H1 (cell line): ENCODE measurements around the gene TENT5A. TPM values are rescaled to one million over a fixed set of nuclear protein-coding genes. Genes with fewer than 3 reads are reported as not detected.

ENCODE experiments used
- CTCF ChIA-PET: fragments of 300-600 bp; sonication (Branson Sonifier 250); formaldehyde crosslinking; loops from one replicate; lab custom pipeline; 2021; ENCODE audit not compliant: partially characterized antibody; lab: Charles Lee
- POLR2A ChIA-PET: fragments of 300-600 bp; sonication (Branson Sonifier 250); formaldehyde crosslinking; loops from one replicate; lab custom pipeline; 2021; ENCODE audit warnings: inconsistent platforms; ENCODE audit not compliant: partially characterized antibody; lab: Charles Lee
- DNase-seq, 2 experiments: peaks; one replicate each; pipeline versions ENCODE4 v3.0.0 to v3.0.0-alpha.2; 2010 to 2022; ENCODE audit warnings: low spot score in 2 of 2, low read depth in 1 of 2, mixed read lengths in 1 of 2
- FAIRE-seq: peaks from 2 replicates; lab custom pipeline; 2011; peaks lifted over from hg19 to GRCh38; lab: Jason Lieb, UNC
- H2AFZ ChIP-seq: 2 replicates; pipeline ENCODE4 v1.8.1; 2012; ENCODE audit warnings: low read length, inconsistent platforms
- H2AK5ac ChIP-seq: 2 replicates; pipeline ENCODE4 v1.6.1; 2013; ENCODE audit warnings: low read depth, low read length
- H2BK120ac ChIP-seq: replicated peaks from 2 replicates; pipeline ENCODE3; 2013; ENCODE audit warnings: low read depth, low read length, inconsistent platforms
- H2BK12ac ChIP-seq: 2 replicates; pipeline ENCODE4 v1.6.1; 2013; ENCODE audit warnings: low read depth, low read length
- H2BK15ac ChIP-seq: 2 replicates; pipeline ENCODE4 v1.6.1; 2013; ENCODE audit warnings: low read length
- H2BK20ac ChIP-seq: 2 replicates; pipeline ENCODE4 v1.6.1; 2013; ENCODE audit warnings: low read length
- H2BK5ac ChIP-seq: 2 replicates; pipeline ENCODE4 v1.6.1; 2013; ENCODE audit warnings: low read depth, low read length
- H3K14ac ChIP-seq: 2 replicates; pipeline ENCODE4 v1.6.1; 2013; ENCODE audit warnings: inconsistent platforms; ENCODE audit not compliant: insufficient read length
- H3K18ac ChIP-seq: 2 replicates; pipeline ENCODE4 v1.6.1; 2013; ENCODE audit warnings: low read length; ENCODE audit errors: extremely low read depth
- H3K23ac ChIP-seq: 2 replicates; pipeline ENCODE4 v1.6.1; 2013; ENCODE audit warnings: inconsistent platforms; ENCODE audit not compliant: insufficient read length
- H3K23me2 ChIP-seq: 2 replicates; pipeline ENCODE4 v1.6.1; 2013; ENCODE audit warnings: low read depth, low read length
- H3K27ac ChIP-seq: 2 replicates; pipeline ENCODE4 v1.6.1; 2011; ENCODE audit warnings: low read depth, low read length, inconsistent platforms
- H3K27me3 ChIP-seq, 4 experiments: replicated peaks in 1 of 4; 1 replicate in 1 of 4; 2 replicates in 3 of 4; pipeline versions ENCODE4 v1.6.1 to v1.8.1; 2011 to 2013; ENCODE audit warnings: low read length in 3 of 4, mild to moderate bottlenecking in 3 of 4, inconsistent platforms in 2 of 4, mixed read lengths in 2 of 4, moderate library complexity in 1 of 4; ENCODE audit not compliant: control insufficient read depth in 3 of 4, insufficient read depth in 3 of 4; ENCODE audit errors: extremely low read depth in 1 of 4
- H3K36me3 ChIP-seq, 4 experiments: 2 replicates each; pipeline versions ENCODE4 v1.6.1 to v1.8.1; 2011 to 2013; ENCODE audit warnings: mild to moderate bottlenecking in 4 of 4, low read length in 3 of 4, moderate library complexity in 2 of 4, control low read depth in 1 of 4, inconsistent platforms in 1 of 4; ENCODE audit not compliant: insufficient read depth in 4 of 4, control insufficient read depth in 2 of 4
- H3K4ac ChIP-seq: replicated peaks from 2 replicates; pipeline ENCODE3; 2013; ENCODE audit warnings: low read length, low read depth, mixed read lengths, inconsistent platforms; ENCODE audit not compliant: insufficient read length
- H3K4me1 ChIP-seq, 4 experiments: replicated peaks in 1 of 4; 1 replicate in 1 of 4; 2 replicates in 3 of 4; pipeline versions ENCODE4 v1.6.1 to v1.8.1; 2011 to 2013; ENCODE audit warnings: low read length in 3 of 4, inconsistent platforms in 2 of 4, mixed read lengths in 1 of 4; ENCODE audit not compliant: insufficient read depth in 4 of 4, control insufficient read depth in 3 of 4
- H3K4me2 ChIP-seq, 2 experiments: 2 replicates each; pipeline versions ENCODE4 v1.6.1 to v1.8.1; 2011 to 2013; ENCODE audit warnings: low read depth in 2 of 2, low read length in 2 of 2, control low read depth in 1 of 2, inconsistent platforms in 1 of 2, mild to moderate bottlenecking in 1 of 2; ENCODE audit not compliant: insufficient read depth in 1 of 2
- H3K4me3 ChIP-seq, 4 experiments: fragments of 200-600, 300-600 bp in 1 of 4; sonication (generic), shearing (Covaris generic), sonication (Bioruptor Twin) in 1 of 4; 2 replicates each; pipeline versions ENCODE4 v1.5.1 to v1.8.1; 2011 to 2016; ENCODE audit warnings: low read length in 4 of 4, low read depth in 3 of 4, control low read depth in 2 of 4, inconsistent platforms in 2 of 4, mild to moderate bottlenecking in 2 of 4, mixed read lengths in 1 of 4, moderate library complexity in 1 of 4; ENCODE audit not compliant: insufficient read depth in 2 of 4; ENCODE audit errors: extremely low read depth in 1 of 4
- H3K56ac ChIP-seq: replicated peaks from 2 replicates; pipeline ENCODE3; 2013; ENCODE audit warnings: low read depth, mild to moderate bottlenecking, mixed read lengths, low read length, inconsistent platforms; ENCODE audit not compliant: insufficient read length
- H3K79me1 ChIP-seq: 2 replicates; pipeline ENCODE4 v1.6.1; 2013; ENCODE audit warnings: low read depth, low read length, control low read depth
- H3K79me2 ChIP-seq, 2 experiments: 2 replicates each; pipeline versions ENCODE4 v1.6.1 to v1.8.1; 2012 to 2013; ENCODE audit warnings: low read length in 2 of 2, mild to moderate bottlenecking in 2 of 2, inconsistent platforms in 1 of 2; ENCODE audit not compliant: insufficient read depth in 2 of 2, control insufficient read depth in 1 of 2
- H3K9ac ChIP-seq, 4 experiments: replicated peaks in 1 of 4; 1 replicate in 1 of 4; 2 replicates in 3 of 4; pipeline versions ENCODE4 v1.6.1 to v1.8.1; 2011 to 2013; ENCODE audit warnings: low read depth in 3 of 4, low read length in 3 of 4, control low read depth in 2 of 4, mild to moderate bottlenecking in 2 of 4, moderate library complexity in 2 of 4, inconsistent platforms in 1 of 4; ENCODE audit errors: extremely low read depth in 1 of 4
- H3K9me3 ChIP-seq, 2 experiments: 2 replicates each; pipeline versions ENCODE4 v1.6.1 to v1.8.1; 2012 to 2013; ENCODE audit warnings: mild to moderate bottlenecking in 2 of 2, moderate library complexity in 2 of 2, control low read depth in 1 of 2, inconsistent platforms in 1 of 2, low read depth in 1 of 2, low read length in 1 of 2, mixed read lengths in 1 of 2; ENCODE audit not compliant: insufficient read depth in 2 of 2
- H4K20me1 ChIP-seq, 2 experiments: replicated peaks in 1 of 2; 2 replicates each; pipeline versions ENCODE3 to v1.8.1; 2011 to 2013; ENCODE audit warnings: inconsistent platforms in 2 of 2, low read length in 2 of 2, mild to moderate bottlenecking in 1 of 2; ENCODE audit not compliant: insufficient read depth in 2 of 2, control insufficient read depth in 1 of 2
- H4K5ac ChIP-seq: 2 replicates; pipeline ENCODE4 v1.6.1; 2013; ENCODE audit warnings: low read length, low read depth, mixed read lengths, inconsistent platforms; ENCODE audit not compliant: insufficient read length
- H4K8ac ChIP-seq: 2 replicates; pipeline ENCODE4 v1.8.0; 2013; ENCODE audit warnings: mild to moderate bottlenecking, moderate library complexity, low read length, inconsistent platforms; ENCODE audit not compliant: insufficient read depth; ENCODE audit errors: extremely low read depth
- H4K91ac ChIP-seq: replicated peaks from 2 replicates; pipeline ENCODE3; 2013; ENCODE audit warnings: low read length, mixed read lengths, inconsistent platforms; ENCODE audit not compliant: insufficient read length
- ASH2L ChIP-seq: fragments of 200-600, 300-600 bp; sonication (generic); IDR thresholded peaks from one replicate; pipeline ENCODE4 v1.7.1; 2017; ENCODE audit warnings: low read length
- ATF2 ChIP-seq: IDR thresholded peaks from 2 replicates; pipeline ENCODE4 v1.6.1; 2012; ENCODE audit warnings: low read length, inconsistent platforms
- CTBP2 ChIP-seq: IDR thresholded peaks from 2 replicates; pipeline ENCODE4 v1.7.0; 2011; ENCODE audit warnings: borderline replicate concordance, mild to moderate bottlenecking, moderate library complexity, mixed read lengths, low read length; ENCODE audit not compliant: insufficient read depth, insufficient read length
- CTCF ChIP-seq, 3 experiments: IDR thresholded peaks; 1 replicate in 2 of 3; 2 replicates in 1 of 3; pipeline versions ENCODE4 v1.5.1 to v1.6.1; 2011; ENCODE audit warnings: low read length in 3 of 3, mild to moderate bottlenecking in 3 of 3, inconsistent platforms in 2 of 3, low read depth in 1 of 3, moderate library complexity in 1 of 3; ENCODE audit not compliant: insufficient read depth in 1 of 3; ENCODE audit errors: control extremely low read depth in 1 of 3
- EP300 ChIP-seq, 2 experiments: IDR thresholded peaks; 1 replicate in 1 of 2; 2 replicates in 1 of 2; pipeline ENCODE4 v1.6.1; 2011 to 2012; ENCODE audit warnings: low read depth in 2 of 2, low read length in 2 of 2, mild to moderate bottlenecking in 2 of 2, borderline replicate concordance in 1 of 2, inconsistent platforms in 1 of 2, moderate library complexity in 1 of 2
- FOSL1 ChIP-seq: IDR thresholded peaks from 2 replicates; pipeline ENCODE4 v1.6.1; 2011; ENCODE audit warnings: mild to moderate bottlenecking, low read depth, low read length, moderate library complexity; ENCODE audit not compliant: insufficient read depth
- GABPA ChIP-seq: IDR thresholded peaks from 2 replicates; pipeline ENCODE4 v1.6.1; 2011; ENCODE audit warnings: mild to moderate bottlenecking, low read length, moderate library complexity, borderline replicate concordance; ENCODE audit not compliant: insufficient read depth
- KDM1A ChIP-seq: fragments of 200-600, 300-600 bp; sonication (generic); IDR thresholded peaks from 2 replicates; pipeline ENCODE4 v1.7.1; 2016; ENCODE audit warnings: mild to moderate bottlenecking, low read length, borderline replicate concordance
- KDM4A ChIP-seq: IDR thresholded peaks from one replicate; pipeline ENCODE4 v1.7.1; 2012; ENCODE audit warnings: low read depth, mild to moderate bottlenecking, moderate library complexity, low read length, inconsistent platforms; ENCODE audit not compliant: severe bottlenecking
- polyA plus RNA-seq, 7 experiments: library from polyadenylated mRNA; depleted of rRNA in 3 of 7; stranded (reverse) in 5 of 7; unstranded in 2 of 7; fragments of >200 nt in 5 of 7; fragments of 200-250 nt in 2 of 7; gene quantifications; 1 replicate in 5 of 7; 2 replicates in 1 of 7; 4 replicates in 1 of 7; pipeline versions ENCODE4 v1.2.1 to v1.2.3, GENCODE V29; 2011 to 2013; ENCODE audit warnings: missing spikeins in 2 of 7, mixed read lengths in 2 of 7
- total RNA-seq: library from RNA; stranded (reverse); fragmentation: NEBNext Ultra II Directional; extraction: Animal tissue kit (Norgen Biotek cat#: 25700); gene quantifications from 2 replicates; pipeline ENCODE4 v1.2.1, GENCODE V29; 2021

Gene TENT5A
- total and polyA plus RNA-seq, 2 of the 8 experiments (the other 6 are each of a cell fraction or from before 2014, with no cell fraction given): 0.91 to 2.9 TPM

DNA sequence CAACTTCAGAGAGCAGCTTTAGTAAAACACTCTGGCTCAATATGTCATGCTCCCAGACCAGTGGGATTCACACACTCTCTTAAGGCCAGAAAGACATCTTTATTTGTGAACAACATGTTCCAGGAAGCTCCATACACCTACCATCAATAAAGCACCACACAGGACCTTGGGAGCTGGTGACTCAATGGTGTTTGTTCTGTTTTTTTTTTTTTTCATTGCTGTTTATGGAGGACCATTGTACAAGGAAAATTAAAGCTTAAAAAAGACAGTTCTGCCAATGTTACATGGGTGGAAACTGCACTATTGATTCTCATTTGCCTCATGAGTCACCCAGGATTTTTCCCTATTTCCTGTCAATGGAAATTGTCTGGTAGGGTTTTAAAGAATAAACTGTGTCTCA lies 36.3 kb upstream of the TENT5A start:
- Histone ChIP-seq H3K9ac (no peak overlapping the region), H3K27ac (no peak overlapping the region), H3K4me1 (peaks cover 2 to 11% (median 8%) of the 10 kb centered on the region in 4 experiments; a peak in 5 of 7 replicates), H2BK15ac (no peak overlapping the region), H3K23ac (no peak overlapping the region), H2BK5ac (no peak overlapping the region), H3K79me1 (no peaks in the 10 kb centered on the region), H4K91ac (no peak overlapping the region), H2AFZ (0 out of 2 replicates have a peak overlapping the region, but pooled peaks have one; percentile 33), H3K23me2 (no peaks in the 10 kb centered on the region), H4K20me1 (no peaks in the 10 kb centered on the region), H3K36me3 (no peaks in the 10 kb centered on the region), H2AK5ac (no peak overlapping the region), H3K4me2 (no peak overlapping the region), H3K56ac (no peak overlapping the region), H3K14ac (no peak overlapping the region), H2BK120ac (no peak overlapping the region), H3K18ac (no peak overlapping the region; the same call in 1 of the 2 replicates), H2BK20ac (peak overlapping the region; percentile 80; the same call in 1 of the 2 replicates), H2BK12ac (0 out of 2 replicates have a peak overlapping the region, but pooled peaks have one; percentile 64), H4K5ac (no peak overlapping the region), H3K27me3 (peaks cover 0 to 1% (median 0%) of the 10 kb centered on the region in 4 experiments; a peak in 1 of 7 replicates), H3K79me2 (no peaks in the 10 kb centered on the region), H3K4ac (no peak overlapping the region), H3K9me3 (no peaks in the 10 kb centered on the region), H4K8ac (no peak overlapping the region), H3K4me3 (no peak overlapping the region)
- FAIRE-seq (no peak), DNase-seq (no peak)
- ChIA-PET CTCF (no interaction called here), POLR2A (no interaction called here)
- TF ChIP-seq CTCF (IDR thresholded peaks at IDR 0.05; ENCODE audit: control extremely low read depth in 1 of 3, insufficient read depth in 1 of 3, low read depth in 1 of 3, low read length in 3 of 3) (no peak), ASH2L (no peak), GABPA (no peak), KDM4A (no peak), FOSL1 (no peak), CTBP2 (no peak), ATF2 (no peak), KDM1A (no peak), EP300 (IDR thresholded peaks at IDR 0.05; ENCODE audit: borderline replicate concordance in 1 of 2, low read depth in 2 of 2, low read length in 2 of 2) (no peak)
